Left ventricle myocardium superior (tissue), 1 donor: Measurements from ENCODE around the gene ID1. TPM values are rescaled to one million over a fixed set of nuclear protein-coding genes. Genes with fewer than 3 reads are reported as not detected.
"Not testable (repeated sequence)": the region's sequence is repeated elsewhere in the genome, so short reads cannot be mapped to it uniquely, and the experiment has no call there.

Experiments used
- ATAC-seq: fragments of 200-7000 bp; cut with Tn5 transposase; one replicate; pipeline ENCODE4 v1.9.1; 2020; ENCODE audit warnings: mild to moderate bottlenecking, moderate library complexity
- DNase-seq: peaks from one replicate; pipeline ENCODE4 v3.0.0-alpha.2; 2020
- intact Hi-C: fragments of 100-400 bp; cut with micrococcal nuclease; formaldehyde crosslinking; loops from one replicate; pipeline ENCODE4 v1.11.0; 2022
- total RNA-seq: library from RNA; stranded (reverse); fragmentation: NEBNext Ultra II Directional; extraction: Animal tissue kit (Norgen Biotek cat#: 25700); gene quantifications from one replicate; pipeline ENCODE4 v1.2.1, GENCODE V29; 2021
- donor health status: DM: no; HTN: yes; CAD: no; lungs with severe emphysema.

ID1 gene
- total RNA-seq, 1 donor from 2014 or later = 99.2 TPM

DNA sequence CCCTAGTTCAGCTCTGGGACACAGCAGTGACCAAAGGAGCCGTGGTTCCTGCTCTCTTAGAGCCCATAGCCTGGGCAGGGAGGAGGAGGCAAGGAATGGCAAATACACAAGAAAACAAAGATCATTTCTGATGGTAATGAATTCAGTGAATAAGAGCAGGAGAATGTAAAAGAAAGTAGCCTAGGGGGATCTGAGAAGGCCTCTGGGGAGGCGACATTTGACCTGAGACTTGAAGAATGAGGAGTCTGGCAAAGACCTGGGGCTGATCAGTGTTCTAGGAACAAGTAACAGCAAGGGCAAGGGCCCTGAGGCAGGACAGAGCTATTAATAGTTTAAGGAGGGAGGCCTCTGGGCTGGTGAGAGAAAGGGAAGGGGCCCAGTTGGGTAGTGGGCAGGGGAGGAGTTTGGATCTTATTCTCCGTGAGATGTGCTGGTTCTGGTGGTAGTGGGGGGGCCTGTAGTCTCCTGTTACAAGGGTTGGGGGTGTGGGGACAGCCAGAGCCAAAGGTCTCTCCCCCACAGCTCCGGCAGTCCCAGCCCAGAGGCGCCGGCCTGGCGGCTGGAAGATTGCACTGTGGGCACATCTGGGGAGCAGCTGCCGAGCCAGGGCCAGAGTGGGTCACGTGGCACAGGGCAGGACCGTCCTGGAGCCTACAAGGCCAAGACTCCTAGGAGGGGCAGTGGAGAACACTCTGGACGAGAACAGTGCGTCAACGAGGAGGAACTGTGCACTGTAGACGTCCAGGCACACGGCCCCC lies 9.3 kb upstream of the ID1 start:
- peak; percentile 89 for DNase-seq
- intact Hi-C loops = no loop called here
- ATAC-seq = peak; percentile 94

DNA sequence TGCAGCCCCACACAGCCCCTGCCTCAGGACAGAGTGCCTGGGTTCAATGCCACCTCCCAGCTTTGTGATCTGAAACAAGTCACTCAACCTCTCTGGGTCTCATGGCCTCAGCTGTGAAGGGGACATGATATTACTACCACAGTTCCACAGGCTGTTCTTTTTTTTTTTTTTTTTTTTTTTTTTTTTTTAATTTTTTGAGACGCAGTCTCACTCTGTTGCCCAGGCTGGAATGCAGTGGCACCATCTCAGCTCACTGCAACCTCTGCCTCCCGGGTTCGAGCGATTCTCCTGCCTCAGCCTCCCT lies 8.7 kb upstream of the ID1 start:
- ATAC-seq, DNase-seq, intact Hi-C loops: not testable (repeated sequence)

DNA sequence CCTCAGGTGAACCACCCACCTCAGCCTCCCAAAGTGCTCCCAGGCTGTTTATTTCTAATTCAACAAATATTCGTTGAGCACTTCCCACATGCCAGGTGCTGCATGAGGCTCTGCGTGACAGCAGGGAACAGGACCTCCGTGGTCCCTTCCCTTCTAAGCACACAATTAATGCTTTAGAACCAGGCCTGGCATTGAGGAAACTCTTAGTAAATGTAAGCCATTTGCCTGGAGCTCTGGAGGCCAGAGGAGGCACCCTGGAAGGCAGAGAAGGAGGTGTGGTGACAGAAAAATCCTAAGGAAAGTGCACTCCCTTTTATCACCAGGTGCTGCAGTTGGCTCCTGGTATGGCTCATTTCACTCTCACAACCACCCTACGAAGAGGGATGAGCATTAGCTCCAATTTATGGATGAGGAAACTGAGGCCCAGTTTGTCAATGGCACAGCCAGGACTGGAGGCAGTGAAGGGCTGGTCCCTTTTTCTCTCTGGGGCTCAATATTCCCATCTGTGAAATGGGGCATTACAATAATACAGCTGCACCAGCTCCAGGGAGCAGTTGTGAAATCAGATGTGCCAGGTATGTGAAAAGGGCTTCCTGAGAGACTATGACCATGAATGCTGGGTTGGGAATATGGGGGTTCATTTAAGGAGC lies 8.1 kb upstream of the ID1 start:
- DNase-seq (no peak), ATAC-seq (no peak)
- intact Hi-C loops = no loop called here

DNA sequence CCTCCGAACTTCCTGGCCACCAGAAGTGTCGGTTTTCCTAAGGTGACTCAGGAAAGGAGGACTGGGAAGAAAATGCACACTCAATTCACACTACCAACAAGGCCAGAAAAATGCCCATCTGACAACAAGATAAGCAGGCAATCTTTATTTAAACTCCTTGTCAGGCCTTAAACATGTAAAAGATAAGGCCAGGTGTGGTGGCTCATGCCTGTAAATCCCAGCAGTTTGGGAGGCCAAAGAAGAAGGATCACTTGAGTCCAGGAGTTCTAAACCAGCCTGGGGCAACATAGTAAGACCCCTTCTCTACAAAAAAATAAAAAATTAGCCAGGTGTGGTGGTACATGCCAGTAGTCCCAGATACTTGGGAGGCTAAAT lies 7.6 kb upstream of the ID1 start:
- no peak for ATAC-seq
- intact Hi-C loops = no loop called here
- DNase-seq = no peak

DNA sequence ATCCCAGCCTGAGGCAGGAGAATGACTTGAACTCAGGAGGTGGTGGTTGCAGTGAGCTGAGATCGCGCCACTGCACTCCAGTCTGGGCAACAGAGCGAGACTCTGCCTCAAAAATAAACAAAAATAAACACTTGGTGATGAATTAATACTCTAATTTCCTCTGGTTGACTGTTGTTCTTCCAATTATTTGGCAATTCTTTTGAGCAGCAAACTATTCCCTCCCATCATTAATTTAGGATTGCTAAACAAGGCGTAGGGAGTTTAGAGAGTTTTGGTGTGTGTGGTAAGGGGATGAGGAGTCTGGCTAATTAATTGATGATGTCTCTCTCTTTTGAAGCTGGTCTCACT lies 2.7 kb upstream of the ID1 start:
- intact Hi-C loops = no loop called here
- ATAC-seq = no peak
- no peak for DNase-seq

DNA sequence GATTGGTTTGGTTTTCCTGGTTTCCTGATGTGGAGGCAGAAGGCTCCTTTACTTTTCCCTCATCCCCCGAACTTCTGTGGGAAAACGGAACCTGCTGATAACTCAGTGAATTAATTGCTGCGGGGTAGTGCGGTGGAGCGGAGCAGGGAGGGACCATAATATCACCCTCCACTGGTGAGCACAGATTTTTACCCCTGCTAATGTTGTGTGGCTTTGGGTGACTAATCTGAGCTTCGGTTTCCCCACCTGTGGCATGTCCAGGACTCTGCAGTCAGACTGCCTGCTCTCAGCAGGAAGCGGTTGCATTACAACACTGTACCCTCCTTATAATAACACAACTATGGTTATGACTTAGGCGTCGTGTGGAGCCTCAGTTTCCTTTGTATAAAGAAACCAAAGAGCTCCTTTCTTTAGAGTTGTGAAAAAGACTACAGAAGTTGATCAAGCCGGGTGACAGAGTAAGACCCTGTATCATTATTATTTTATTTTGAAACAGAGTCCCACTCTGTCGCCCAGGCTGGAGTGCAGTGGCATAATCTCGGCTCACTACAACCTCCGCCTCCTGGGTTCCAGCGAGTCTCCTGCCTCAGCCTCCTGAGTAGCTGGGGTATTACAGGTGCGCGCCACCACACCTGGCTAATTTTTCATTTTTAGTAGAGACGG lies 2.2 kb upstream of the ID1 start:
- no peak for DNase-seq
- no peak for ATAC-seq
- intact Hi-C loops = no loop called here

DNA sequence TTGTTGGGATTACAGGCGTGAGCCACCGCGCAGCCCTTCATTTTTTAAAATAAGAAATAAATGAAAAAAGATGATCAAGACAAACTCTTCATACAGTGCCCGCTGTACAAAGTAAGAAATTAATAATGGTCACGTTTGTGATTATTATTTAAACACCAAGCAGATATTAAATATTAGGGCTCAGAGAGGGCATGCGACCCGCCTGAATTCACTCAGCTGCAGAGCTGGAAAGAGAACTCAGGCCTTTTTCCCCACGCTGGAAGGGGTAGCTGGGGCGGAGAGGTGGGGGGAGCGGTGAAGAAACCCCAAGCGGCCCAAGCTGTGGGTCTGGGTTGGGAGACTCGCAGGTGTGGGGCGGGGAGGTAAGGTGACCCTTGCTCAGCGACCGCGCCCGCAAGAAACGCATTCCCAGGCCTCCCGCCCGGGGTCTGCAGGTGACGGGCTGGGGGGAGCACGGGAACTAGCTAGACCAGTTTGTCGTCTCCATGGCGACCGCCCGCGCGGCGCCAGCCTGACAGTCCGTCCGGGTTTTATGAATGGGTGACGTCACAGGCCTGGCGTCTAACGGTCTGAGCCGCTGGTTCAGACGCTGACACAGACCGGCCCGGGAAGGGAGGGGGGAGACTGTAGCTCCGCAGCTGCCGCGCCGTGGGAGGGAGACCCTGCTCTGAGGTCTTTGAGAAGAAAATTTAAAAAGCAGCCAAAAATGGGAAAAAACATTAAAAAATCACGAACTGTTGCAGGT lies 1.1 kb upstream of the ID1 start:
- intact Hi-C loops = no loop called here

DNA sequence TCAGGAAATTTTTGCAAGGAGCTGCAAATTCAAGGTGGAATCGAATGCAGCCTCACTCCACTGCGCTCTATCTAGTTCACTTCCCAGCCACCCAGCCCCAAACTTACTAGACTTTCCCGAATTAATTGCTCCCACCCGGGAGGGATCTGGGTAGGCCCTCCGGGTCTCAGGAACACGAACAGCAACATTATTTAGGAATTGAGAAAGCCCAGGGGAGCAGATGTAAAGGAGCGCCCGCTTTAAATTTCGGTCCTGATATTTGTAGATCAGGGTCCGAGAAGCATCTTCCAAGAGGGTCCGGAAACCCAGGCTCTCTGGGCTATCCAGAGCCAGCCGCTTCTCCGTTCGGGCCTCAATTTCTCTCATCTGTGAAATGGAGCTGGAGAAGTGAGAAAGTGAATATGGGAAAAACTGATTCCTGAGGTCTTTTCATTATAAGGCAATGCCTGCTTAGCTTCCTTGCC lies 490 bp upstream of the ID1 start:
- intact Hi-C loops = no loop called here
- DNase-seq = no peak
- no peak for ATAC-seq

More for the DNA sequence above, 1.1 kb upstream of the ID1 start:
- peak; percentile 81 for ATAC-seq
- DNase-seq = peak; percentile 94

DNA sequence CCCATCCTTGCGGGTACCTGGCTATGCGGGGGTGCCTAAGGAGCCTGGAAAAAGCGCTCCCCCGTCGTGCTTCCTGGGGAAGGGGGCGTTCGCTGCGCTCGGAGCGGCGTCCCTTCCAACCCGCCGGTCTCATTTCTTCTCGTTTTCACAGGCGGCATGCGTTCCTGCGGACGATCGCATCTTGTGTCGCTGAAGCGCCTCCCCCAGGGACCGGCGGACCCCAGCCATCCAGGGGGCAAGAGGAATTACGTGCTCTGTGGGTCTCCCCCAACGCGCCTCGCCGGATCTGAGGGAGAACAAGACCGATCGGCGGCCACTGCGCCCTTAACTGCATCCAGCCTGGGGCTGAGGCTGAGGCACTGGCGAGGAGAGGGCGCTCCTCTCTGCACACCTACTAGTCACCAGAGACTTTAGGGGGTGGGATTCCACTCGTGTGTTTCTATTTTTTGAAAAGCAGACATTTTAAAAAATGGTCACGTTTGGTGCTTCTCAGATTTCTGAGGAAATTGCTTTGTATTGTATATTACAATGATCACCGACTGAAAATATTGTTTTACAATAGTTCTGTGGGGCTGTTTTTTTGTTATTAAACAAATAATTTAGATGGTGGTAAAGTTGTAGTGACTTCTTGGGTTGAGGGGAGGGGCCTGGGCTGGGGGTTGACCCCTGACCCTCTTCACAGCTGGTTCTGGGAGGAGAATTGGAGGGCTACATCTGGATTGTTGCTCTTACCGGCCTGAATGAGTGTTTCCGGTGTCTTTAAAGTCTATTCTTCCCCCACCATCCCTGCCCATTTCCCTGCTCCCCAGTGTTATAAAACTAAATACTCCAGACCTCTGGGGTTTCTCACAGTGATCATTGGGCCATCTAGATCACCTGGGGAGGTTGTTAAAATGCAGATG lies 1.1 kb downstream of the ID1 start:
- intact Hi-C loops = no loop called here
- DNase-seq = peak; percentile 39
- ATAC-seq = no peak

DNA sequence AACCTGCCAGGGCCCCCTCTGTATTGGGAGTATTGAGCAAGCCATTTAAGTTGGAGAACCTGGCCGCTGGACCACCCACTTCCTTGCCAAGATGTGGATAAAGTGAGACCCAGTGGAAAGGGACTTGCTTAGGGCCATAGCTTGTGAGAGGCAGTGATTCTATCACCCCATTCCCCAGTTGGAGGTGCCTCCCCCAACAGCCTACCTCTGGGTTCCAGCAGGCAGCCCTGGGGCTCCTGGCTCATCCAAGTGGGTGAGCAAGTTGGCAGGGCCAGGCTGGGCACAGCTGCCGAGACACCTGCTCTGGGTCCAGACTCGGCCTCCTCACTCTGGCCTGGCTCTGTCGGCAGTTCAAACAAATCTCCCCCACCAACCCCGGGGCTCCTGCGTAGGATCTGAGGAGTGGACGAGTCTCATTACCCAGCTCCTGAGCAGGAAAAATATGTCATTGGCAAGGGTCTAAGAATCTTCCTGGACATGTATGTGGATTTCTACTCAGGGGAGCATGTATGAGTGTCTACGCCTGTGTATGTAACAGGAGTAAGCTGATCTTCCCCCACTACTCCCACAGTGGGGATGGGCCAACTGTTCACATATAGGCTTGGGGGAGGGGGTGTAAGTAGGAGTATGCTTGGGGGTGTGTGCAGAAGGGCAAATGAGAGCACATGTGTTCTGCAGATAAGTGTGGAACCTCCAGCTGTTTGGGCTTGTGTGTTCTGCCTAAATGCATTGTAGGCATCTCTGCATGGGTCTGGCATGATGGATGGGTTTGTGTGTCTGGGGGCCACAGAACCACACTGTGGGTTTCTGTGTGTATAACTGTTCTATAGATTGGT lies 1.9 kb downstream of the ID1 start:
- ATAC-seq (no peak), DNase-seq (no peak)
- intact Hi-C loops = no loop called here

DNA sequence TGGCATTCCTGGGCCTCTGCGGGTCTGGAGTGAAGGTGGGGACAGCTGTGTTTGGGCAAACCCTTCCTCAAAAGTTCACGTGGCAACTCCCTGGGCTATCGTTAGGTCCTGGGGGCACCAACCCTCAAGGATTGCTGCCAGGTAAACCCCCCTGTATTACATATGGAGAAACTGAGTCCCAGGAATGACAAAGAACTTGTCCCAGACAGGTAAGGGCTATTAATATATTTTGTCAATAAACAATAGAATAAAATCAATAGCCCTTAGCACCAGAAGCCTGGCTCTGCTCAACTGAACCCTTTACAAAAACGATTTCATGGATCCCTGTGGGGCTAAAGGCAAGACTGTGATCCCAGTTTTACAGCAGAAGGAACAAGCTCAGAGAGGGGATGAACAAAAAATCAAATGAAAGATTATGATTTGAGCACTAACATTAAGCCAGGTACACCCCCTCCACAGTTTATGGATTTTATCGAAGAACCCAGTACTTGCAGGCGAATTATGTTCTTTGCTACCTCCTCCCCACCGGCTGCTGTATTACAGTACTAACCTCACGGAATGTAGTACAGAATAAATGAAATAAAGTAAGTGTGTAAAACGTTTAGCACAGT lies 2.7 kb downstream of the ID1 start:
- ATAC-seq (no peak), DNase-seq (no peak)
- intact Hi-C loops = no loop called here

DNA sequence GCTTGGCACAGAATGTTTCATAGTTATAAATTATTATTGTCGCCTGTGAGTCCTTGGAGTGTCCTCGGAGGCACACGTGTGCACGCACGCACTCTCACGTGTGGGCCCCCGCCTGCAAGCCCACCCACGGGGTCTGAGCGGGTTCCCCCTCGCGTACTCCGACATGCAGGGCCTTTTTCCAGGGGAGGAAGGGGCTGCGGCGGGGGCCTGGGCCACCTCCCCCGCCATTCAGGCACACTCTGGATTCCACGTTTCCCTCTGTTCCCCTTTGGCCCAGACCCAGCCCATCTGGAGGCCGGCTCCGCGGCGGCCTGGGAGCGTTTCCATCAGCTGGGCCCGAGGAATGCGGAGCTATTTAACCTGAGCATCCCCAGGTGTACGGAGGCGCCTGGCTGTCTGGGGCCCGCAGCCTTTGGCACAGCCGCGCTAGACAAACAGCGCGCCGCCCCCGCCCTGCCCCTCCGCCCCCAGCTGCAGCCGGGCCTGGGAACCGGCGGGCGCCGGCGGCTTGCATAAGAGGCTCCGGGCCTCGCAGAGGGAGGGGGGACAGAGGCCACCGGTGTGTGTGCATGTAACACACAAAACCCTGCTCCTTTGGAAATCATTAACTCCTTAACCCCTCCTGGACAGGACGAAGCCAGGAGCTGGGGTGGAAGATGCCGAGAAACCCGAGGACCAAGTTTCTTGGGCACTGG lies 3.3 kb downstream of the ID1 start:
- DNase-seq (peak; percentile 81), ATAC-seq (peak; percentile 21)
- intact Hi-C loops = no loop called here

DNA sequence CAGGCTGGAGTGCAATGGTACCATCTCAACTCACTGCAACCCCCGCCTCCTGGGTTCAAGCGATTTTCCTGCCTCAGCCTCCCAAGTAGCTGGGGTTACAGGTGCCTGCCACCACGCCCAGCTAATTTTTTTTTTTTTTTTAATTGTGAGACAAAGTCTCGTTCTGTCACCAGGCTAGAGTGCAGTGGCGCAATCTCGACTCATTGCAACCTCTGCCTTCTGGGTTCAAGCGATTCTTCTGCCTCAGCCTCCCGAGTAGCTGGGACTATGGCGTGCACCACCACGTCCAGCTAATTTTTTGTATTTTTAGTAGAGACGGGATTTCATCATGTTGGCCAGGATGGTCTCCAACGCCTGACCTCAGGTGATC lies 7.2 kb downstream of the ID1 start:
- not testable (repeated sequence) for ATAC-seq, DNase-seq
- intact Hi-C loops = loop anchor here (2.0 kb wide), 1 partner anchor 49 kb away; no protein-coding TSS in a partner anchor

DNA sequence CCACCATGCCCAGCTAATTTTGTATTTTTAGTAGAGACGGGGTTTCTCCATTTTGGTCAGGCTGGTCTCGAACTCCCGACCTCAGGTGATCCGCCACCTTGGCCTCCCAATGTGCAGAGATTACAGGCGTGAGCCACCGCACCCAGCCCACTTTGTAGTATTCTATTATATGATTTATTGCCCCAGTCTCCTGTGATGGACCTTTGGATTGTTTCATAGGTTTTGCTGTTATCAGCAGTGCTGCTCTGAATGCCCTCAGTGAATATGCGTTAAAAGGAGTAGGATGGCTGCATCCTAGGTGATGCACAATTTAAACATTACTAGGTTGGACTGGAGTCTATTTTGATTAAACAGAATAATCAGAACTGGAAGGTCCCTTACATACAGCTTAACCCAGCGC lies 10.3 kb downstream of the ID1 start:
- no peak for ATAC-seq
- intact Hi-C loops = no loop called here
- no peak for DNase-seq

DNA sequence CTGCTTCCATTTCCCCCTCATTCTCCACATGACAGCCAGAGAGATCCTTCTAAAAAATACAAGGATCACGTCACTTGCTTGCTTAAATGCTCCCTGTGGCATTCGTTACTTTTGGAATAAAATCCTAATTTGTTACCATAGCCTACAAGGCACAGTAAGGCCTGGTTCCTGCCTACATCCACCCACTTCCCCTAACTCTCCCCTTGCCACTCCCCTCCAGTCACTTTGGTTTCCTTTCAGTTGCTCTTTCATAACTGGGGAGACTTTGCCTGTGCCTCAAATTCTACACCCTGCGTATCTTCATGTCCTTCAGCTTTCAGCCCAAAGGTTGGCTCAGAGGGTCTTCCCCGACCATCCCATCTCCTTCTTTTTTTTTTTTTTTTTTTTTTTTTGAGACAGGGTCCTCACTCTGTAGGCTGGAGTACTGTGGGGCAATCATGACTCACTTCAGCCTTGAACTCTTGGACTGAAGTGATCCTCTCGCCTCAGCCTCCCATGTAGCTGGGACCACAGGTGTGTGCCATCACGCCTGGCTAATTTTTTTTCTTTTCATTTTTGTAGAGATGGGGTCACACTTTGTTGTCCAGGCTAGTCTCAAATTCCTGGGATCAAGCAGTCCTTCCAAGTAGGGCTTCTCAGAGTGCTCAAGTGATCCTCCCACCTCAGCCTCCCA lies 12.5 kb downstream of the ID1 start:
- DNase-seq = no peak

DNA sequence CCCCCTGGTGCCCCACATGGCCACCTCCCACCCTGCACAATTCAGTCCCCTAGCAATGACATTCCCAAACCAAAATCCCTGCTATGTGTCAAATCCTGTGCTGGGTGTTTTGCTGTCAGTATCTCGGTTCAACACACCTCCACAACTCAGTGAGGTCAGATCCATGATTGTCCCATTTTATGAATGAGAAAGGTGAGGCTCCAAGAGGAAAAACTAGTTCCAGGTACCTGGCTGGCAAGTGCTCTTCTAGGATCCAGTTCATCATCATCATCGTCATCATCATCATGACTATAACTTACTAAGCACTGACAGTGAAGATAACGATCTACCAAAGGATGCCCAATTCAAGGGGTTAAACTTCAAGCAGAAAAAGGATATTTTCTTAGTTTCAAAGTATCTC lies 15.2 kb downstream of the ID1 start:
- DNase-seq (no peak), ATAC-seq (no peak)
- intact Hi-C loops = no loop called here

More for the DNA sequence above, 12.5 kb downstream of the ID1 start:
- ATAC-seq = no peak
- intact Hi-C loops = no loop called here

DNA sequence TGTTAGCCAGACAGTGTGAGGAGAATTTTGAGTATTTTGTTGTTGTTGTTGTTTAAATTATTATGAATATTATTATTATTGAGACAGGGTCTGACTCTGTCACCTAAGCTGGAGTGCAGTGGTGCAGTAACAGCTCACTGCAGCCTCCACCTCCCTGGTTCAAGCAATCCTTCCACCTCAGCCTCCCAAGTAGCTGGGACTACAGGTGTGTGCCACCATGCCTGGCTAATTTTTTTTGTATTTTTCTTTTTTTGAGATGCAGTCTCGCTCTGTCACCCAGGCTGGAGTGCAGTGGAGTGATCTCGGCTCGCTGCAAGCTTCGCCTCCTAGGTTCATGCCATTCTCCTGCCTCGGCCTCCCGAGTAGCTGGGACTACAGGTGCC lies 18.0 kb downstream of the ID1 start:
- intact Hi-C loops, DNase-seq, ATAC-seq: not testable (repeated sequence)
